ENCODE results near the gene SP9. TPM values are rescaled to one million over a fixed set of nuclear protein-coding genes. Genes with fewer than 3 reads are reported as not detected.

SP9 gene
- polyA plus RNA-seq, 1 donor (not counting 4 experiments of a cell fraction or from before 2014, with no cell fraction given) = not detected

DNA sequence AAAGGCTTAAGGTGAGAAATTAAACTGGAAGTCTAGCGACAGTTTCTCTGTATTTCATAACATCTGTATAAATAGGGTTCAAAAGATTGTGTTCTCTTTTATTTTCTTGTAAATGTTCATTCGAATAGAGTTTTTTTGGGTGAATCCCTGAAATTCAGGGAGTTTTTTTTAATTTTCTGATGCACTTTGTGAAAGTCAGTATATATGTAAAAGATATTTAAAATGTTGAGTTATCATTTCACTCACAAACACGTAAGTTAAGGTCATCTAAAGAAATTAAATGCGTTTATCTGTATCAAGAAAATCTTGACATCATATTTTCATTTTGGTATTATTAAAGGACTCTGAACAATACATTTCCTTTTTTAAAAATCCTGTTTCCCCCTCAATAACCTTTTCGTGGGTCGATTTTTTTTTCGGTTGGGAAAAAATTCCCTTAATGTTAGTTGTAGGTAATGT lies 3.4 kb downstream of the SP9 start:
- H3K9ac ChIP-seq (ENCODE audit: control insufficient read depth, extremely low read depth, insufficient read depth, low read length) = no peak overlapping the region
- no peak overlapping the region for H2AFZ ChIP-seq (ENCODE audit: control insufficient read depth, low read length)
- H3K4me1 ChIP-seq (ENCODE audit: control insufficient read depth, extremely low read depth, insufficient read depth, low read length) = peaks cover 27% of the 10 kb centered on the region
- no peak for FAIRE-seq
- no peaks in the 10 kb centered on the region for H3K9me3 ChIP-seq (ENCODE audit: control insufficient read depth, low read depth, low read length)
- no peak overlapping the region for H3K4me3 ChIP-seq (ENCODE audit: control insufficient read depth in 2 of 3, extremely low read depth in 1 of 3, insufficient read depth in 2 of 3, low read depth in 1 of 3, low read length in 3 of 3)
- H3K27me3 ChIP-seq (ENCODE audit: control insufficient read depth, extremely low read depth, insufficient read depth, low read length) = peaks cover 95% of the 10 kb centered on the region
- dilution Hi-C loops (cut with MboI; ENCODE audit: extremely low pct_ligation_motif_present, low sequenced_read_pairs) = no loop called here
- no peak for DNase-seq (ENCODE audit: low read depth, low spot score)
- no peak overlapping the region for H3K27ac ChIP-seq (ENCODE audit: control insufficient read depth, insufficient read depth, low read length)
- H4K20me1 ChIP-seq (ENCODE audit: control insufficient read depth, extremely low read depth, insufficient read depth, low read length) = peaks cover 7% of the 10 kb centered on the region
- TF ChIP-seq, protein P1, sequence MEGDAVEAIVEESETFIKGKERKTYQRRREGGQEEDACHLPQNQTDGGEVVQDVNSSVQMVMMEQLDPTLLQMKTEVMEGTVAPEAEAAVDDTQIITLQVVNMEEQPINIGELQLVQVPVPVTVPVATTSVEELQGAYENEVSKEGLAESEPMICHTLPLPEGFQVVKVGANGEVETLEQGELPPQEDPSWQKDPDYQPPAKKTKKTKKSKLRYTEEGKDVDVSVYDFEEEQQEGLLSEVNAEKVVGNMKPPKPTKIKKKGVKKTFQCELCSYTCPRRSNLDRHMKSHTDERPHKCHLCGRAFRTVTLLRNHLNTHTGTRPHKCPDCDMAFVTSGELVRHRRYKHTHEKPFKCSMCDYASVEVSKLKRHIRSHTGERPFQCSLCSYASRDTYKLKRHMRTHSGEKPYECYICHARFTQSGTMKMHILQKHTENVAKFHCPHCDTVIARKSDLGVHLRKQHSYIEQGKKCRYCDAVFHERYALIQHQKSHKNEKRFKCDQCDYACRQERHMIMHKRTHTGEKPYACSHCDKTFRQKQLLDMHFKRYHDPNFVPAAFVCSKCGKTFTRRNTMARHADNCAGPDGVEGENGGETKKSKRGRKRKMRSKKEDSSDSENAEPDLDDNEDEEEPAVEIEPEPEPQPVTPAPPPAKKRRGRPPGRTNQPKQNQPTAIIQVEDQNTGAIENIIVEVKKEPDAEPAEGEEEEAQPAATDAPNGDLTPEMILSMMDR (optimal IDR thresholded peaks at IDR 0.05 in 1 of 3, IDR thresholded peaks at IDR 0.05 in 1 of 3, conservative IDR thresholded peaks at IDR 0.05 in 1 of 3; ENCODE audit: extremely low read depth in 1 of 3, insufficient read depth in 2 of 3, low read length in 3 of 3) = no peak
- TF ChIP-seq EZH2 (IDR thresholded peaks at IDR 0.05; ENCODE audit: low read length) = no peak
- H3K79me2 ChIP-seq (ENCODE audit: control insufficient read depth, insufficient read depth, low read length) = no peaks in the 10 kb centered on the region
- no peaks in the 10 kb centered on the region for H3K36me3 ChIP-seq (ENCODE audit: control insufficient read depth in 2 of 2, extremely low read depth in 1 of 2, insufficient read depth in 2 of 2, low read length in 2 of 2)
- H3K9me1 ChIP-seq (ENCODE audit: control insufficient read depth, extremely low read depth, insufficient read depth, low read length) = no peaks in the 10 kb centered on the region
- H3K4me2 ChIP-seq (ENCODE audit: control insufficient read depth, extremely low read depth, insufficient read depth, low read depth, low read length) = no peak overlapping the region

DNA sequence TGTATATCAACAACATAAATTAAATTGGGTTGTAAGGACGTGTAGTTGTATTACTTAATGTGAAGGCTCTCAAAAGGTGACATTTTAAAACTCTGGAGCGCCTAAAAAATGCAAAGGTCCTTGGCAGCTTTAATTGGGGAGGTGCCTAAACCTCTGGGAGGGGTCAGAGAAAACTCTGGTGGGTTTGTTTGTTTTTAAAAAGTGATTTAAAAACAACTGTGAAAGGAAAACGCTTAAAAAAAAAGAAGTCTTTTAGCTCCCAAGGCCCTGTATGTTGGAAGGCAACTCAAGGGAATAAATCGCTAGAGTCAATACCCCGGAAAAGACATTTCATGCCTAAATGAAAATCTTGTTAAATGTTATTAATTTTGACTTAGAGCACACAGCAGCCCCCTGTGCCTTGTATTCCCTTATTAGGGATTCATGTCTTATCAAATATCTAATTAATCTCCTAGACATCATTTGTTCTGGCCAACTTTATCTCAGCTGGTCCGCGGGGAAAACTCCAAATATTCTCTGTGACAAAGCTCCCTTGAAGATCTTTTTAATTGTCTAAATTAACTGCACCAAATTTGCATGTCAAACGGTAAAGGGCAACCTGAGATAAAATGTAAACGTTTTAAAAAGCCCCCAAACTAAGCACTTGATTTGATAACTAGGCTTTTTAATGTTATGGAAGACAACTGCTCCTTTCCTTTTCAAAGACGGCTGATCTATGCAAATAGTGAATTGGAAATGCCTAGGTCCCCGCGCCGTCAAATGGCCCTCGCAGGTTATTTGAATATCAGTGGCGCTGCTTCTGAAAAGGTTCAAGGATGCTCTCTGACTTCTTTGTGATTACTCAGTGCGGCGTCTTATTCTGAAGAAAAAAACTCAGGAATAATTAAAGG lies 4.2 kb downstream of the SP9 start:
- H3K27me3 ChIP-seq (ENCODE audit: control insufficient read depth, extremely low read depth, insufficient read depth, low read length) = peaks cover 95% of the 10 kb centered on the region
- peaks cover 21% of the 10 kb centered on the region for H3K4me1 ChIP-seq (ENCODE audit: control insufficient read depth, extremely low read depth, insufficient read depth, low read length)
- no peak overlapping the region for H3K4me2 ChIP-seq (ENCODE audit: control insufficient read depth, extremely low read depth, insufficient read depth, low read depth, low read length)
- H3K27ac ChIP-seq (ENCODE audit: control insufficient read depth, insufficient read depth, low read length) = no peak overlapping the region
- DNase-seq (ENCODE audit: low read depth, low spot score) = no peak
- no peak for TF ChIP-seq EZH2 (IDR thresholded peaks at IDR 0.05; ENCODE audit: low read length)
- TF ChIP-seq, protein P1 (optimal IDR thresholded peaks at IDR 0.05 in 1 of 3, IDR thresholded peaks at IDR 0.05 in 1 of 3, conservative IDR thresholded peaks at IDR 0.05 in 1 of 3; ENCODE audit: extremely low read depth in 1 of 3, insufficient read depth in 2 of 3, low read length in 3 of 3) = no peak
- H3K9me3 ChIP-seq (ENCODE audit: control insufficient read depth, low read depth, low read length) = no peaks in the 10 kb centered on the region
- FAIRE-seq = no peak
- H4K20me1 ChIP-seq (ENCODE audit: control insufficient read depth, extremely low read depth, insufficient read depth, low read length) = peaks cover 7% of the 10 kb centered on the region
- H3K9ac ChIP-seq (ENCODE audit: control insufficient read depth, extremely low read depth, insufficient read depth, low read length) = no peak overlapping the region
- no peaks in the 10 kb centered on the region for H3K36me3 ChIP-seq (ENCODE audit: control insufficient read depth in 2 of 2, extremely low read depth in 1 of 2, insufficient read depth in 2 of 2, low read length in 2 of 2)
- no peak overlapping the region for H3K4me3 ChIP-seq (ENCODE audit: control insufficient read depth in 2 of 3, extremely low read depth in 1 of 3, insufficient read depth in 2 of 3, low read depth in 1 of 3, low read length in 3 of 3)
- no peaks in the 10 kb centered on the region for H3K9me1 ChIP-seq (ENCODE audit: control insufficient read depth, extremely low read depth, insufficient read depth, low read length)
- H2AFZ ChIP-seq (ENCODE audit: control insufficient read depth, low read length) = no peak overlapping the region
- H3K79me2 ChIP-seq (ENCODE audit: control insufficient read depth, insufficient read depth, low read length) = no peaks in the 10 kb centered on the region
- dilution Hi-C loops (cut with MboI; ENCODE audit: extremely low pct_ligation_motif_present, low sequenced_read_pairs) = no loop called here
